GM21786 (cell line): ENCODE data around the gene LOXL1.

ENCODE experiments used
- ATAC-seq: cut with Tn5 transposase; IDR thresholded peaks from one replicate; pipeline ENCODE4 v1.9.1; 2021; ENCODE audit not compliant: unreplicated experiment

The LOXL1 gene

DNA sequence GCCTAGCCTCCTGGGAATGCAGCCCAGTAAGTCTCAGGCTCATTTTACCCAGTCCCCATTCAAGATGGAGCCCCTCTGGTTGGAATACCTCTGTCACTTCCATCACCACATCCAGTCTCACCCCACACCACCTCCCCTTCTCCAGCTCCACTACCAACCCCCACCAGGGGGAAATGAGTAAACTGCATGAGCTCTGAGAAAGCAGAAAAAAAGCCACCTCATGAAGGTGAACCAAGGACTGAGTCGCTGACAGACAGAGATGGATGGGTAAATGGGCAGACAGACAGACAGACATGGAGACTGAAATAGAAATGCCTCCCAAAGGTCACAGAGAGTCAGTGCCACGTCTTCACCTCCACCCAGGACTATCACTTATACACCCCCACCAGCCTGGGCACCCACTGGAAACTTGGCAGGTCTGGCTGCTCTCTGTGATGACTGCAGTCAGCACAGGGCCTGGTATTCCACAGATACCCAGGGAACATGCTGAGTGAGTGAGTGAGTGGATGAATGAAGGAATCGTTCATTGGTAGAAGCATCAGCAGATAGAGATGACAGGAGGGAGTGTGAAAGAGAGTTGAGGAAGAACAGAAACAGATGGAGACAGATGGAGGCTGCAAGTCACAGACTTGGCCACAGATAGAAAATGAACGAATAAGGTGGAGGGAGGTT is 4.9 kb upstream of the LOXL1 start:
- no peak for ATAC-seq

GRCh38 chr15:73922186-73923151 is 3.8 kb upstream of the LOXL1 start:
- ATAC-seq, result no peak

DNA sequence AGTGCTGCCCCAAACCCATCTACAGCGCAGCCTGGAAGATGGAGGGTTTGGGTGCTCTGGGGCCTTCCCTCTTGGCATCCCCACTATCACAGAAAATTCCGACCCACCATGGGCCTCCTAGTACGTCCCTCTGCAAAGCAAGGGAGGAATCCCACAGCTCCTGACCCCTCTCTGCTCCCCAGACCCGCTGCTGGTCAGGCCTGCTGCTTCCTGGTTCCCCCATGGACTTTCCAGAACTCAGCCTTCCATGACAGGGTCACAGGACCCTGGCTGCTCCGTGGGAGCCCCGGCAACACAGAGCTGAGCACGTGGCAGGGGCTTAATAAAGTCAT is 3.1 kb upstream of the LOXL1 start:
- ATAC-seq, result no peak

DNA sequence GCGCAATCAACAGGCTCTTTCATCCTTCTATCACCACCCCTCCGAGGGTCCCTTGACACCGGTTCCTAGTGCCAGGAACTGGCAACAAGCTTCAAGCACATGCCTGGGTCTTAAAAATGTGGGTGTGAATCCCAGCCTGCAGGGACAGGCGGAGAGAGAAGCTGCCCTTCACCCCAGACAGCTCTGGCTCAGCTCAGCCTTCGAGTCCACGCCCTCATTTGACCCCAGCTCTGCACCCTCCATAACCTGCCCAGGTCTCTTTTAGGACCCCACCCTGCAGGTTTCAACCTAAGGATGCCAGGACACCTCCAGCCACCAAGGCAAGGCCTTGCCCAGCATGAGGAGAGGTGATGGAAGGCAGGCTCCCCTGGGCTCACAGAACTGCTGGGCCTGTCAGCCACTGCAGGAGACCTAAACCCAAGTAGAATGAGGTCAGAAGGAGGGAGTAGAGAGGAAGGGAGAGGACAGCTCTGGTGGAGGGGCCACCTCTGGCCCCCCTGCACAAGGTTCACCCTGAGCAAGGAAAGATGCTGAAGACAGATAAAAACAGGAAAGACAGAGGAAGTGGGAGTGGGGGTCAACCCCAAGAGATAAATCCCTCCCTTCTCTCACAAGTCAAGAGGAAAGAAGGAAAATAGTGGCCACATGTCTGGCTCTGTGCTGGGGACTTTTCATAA is 2.6 kb upstream of the LOXL1 start:
- ATAC-seq, result no peak

GRCh38 chr15:73924171-73924921 is 1.9 kb upstream of the LOXL1 start:
- ATAC-seq, result no peak

- no peak for ATAC-seq
Measured at GRCh38 chr15:73925848-73926218, 429 bp upstream of the LOXL1 start.

DNA sequence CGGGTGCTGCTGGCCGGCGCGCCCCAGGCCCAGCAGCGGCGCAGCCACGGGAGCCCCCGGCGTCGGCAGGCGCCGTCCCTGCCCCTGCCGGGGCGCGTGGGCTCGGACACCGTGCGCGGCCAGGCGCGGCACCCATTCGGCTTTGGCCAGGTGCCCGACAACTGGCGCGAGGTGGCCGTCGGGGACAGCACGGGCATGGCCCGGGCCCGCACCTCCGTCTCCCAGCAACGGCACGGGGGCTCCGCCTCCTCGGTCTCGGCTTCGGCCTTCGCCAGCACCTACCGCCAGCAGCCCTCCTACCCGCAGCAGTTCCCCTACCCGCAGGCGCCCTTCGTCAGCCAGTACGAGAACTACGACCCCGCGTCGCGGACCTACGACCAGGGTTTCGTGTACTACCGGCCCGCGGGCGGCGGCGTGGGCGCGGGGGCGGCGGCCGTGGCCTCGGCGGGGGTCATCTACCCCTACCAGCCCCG is 777 bp downstream of the LOXL1 start:
- no peak for ATAC-seq

- ATAC-seq, result no peak
Measured at GRCh38 chr15:73927476-73928240, 1.4 kb downstream of the LOXL1 start.

- ATAC-seq, result no peak
Measured at GRCh38 chr15:73928241-73928579, 1.9 kb downstream of the LOXL1 start.

DNA sequence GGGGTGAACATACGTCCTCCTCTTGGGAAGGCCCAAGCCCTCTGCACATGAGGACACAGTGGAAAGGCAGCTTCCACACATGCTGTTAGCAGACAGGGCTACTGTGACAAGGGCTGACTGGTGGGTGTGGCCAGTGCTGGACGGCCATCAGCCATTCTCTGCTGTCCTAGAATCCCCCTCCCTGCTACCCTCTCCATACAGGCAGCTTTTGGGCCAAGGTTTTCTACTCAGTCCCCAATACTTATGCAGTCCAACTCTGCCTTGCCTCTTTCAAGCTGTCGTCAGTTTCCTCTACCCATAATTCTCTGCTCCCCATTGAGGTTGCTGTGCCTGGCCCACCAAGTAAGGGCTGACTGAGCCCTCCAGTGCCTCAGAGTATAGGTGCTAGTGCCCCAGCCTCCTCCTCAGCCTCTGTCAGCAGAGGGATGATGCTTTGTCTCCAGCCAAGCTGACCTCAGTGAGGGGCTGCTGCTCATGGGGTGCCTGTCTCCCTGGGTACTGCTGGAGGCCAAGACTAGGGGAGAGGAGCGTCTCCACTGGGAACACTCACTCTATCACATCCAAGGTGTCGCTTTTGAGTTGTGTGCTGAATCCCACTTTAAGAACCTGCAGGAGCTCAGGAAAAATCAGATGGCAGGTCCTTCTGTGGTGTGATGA is 2.8 kb downstream of the LOXL1 start:
- no peak for ATAC-seq

- no peak for ATAC-seq
Measured at GRCh38 chr15:73930371-73930770, 4.1 kb downstream of the LOXL1 start.

- no peak for ATAC-seq
Measured at GRCh38 chr15:73930790-73931281, 4.6 kb downstream of the LOXL1 start.

- ATAC-seq, result no peak
Measured at GRCh38 chr15:73931441-73931840, 5.2 kb downstream of the LOXL1 start.

- ATAC-seq, result no peak
Measured at GRCh38 chr15:73932381-73933191, 6.3 kb downstream of the LOXL1 start.

- ATAC-seq, result no peak
Measured at GRCh38 chr15:73934281-73934680, 8.0 kb downstream of the LOXL1 start.

DNA sequence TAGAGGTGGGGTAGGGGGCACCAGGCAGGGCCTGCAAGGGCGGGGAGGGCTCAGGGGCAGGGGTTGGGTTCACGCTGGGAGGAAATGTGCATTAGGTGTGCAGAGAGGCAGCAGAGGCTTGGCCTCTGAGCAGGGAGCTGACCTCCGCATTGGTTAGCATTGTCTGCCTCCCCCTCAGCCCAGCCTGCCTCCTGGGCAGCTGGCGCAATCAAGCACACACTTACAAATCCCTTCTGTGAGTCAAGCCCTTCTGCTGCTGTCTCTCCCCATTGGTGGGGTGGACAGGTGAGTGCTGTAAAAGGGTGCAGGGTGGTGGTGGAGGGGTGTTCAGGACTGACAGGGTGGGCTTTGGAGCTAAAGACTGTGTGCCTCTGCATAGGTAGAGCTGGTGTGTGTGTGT is 9.3 kb downstream of the LOXL1 start:
- no peak for ATAC-seq

DNA sequence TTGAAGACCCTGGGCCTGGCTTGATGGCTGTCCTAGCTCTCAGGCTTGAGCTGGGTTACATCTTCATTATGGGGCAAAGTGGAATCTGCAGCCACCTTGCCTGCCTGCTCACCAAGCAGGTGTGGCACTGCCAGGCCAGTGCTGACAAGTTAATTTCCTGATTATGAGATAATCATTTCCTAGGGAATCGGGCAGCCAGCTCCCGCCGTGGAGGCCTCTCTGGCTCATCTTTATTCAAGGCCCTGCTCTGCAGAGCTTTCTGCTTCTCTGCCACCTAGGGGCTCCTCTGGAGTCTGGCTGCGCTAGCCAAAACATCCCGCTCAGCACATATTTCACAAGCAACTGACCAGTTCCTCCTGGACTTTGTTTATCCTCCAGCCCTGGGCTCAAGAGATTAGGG is 9.9 kb downstream of the LOXL1 start:
- no peak for ATAC-seq

DNA sequence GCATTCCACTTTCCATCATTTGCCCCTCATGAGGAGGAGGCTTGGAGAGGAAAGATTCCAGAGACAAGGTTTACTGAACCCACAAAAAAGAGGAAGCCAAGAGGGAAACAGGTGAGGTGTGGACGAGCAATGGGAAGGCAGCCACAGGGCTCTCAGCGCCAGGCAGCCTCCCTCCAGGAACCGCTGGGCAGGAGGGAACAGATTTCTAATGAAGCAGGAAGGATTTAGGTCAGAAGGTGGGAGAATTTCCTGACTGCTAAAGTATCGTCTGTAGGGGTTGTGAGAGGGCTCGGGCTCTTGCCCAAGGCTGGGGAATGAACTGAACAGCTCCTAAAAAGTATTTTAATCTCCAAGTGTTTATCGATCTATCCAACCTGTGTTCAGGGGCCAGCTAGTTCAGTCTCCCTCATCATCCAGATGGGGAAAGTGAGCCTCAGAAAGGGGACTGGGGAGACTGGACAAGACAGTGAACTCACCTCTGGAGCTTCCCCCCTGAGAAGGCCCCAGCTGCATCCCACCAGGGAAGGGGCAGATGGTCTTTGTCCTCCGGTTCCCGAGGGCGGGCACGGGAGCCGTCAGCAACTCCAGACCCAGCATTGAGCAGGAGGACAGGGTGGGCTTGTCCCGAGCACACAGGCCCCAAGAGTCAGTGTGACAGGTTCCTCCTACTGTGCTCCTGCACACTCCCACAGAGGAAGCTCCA is 10.5 kb downstream of the LOXL1 start:
- ATAC-seq, result no peak
